B cell (primary cell): ENCODE results near the gene TEX54. TPM values are rescaled to one million over a fixed set of nuclear protein-coding genes. Genes with fewer than 3 reads are reported as not detected.

Experiments used
- ATAC-seq: fragments of 200-7000 bp; cut with Tn5 transposase; one replicate; pipeline ENCODE4 v1.10.0; 2021; ENCODE audit warnings: low read depth, mild to moderate bottlenecking, moderate number of reproducible peaks, moderate library complexity
- CTCF ChIA-PET: fragments of 350-600 bp; sonication (Branson Sonifier 250); formaldehyde crosslinking; loops from one replicate; lab custom pipeline; 2021; ENCODE audit warnings: antibody characterized with exemption, inconsistent platforms; lab: Charles Lee
- POLR2A ChIA-PET: fragments of 350-600 bp; sonication (Branson Sonifier 250); formaldehyde crosslinking; loops from one replicate; lab custom pipeline; 2021; ENCODE audit warnings: antibody characterized with exemption; lab: Charles Lee
- DNase-seq: peaks from one replicate; pipeline ENCODE4 v3.0.0; 2013
- H2AFZ ChIP-seq: 2 replicates; pipeline ENCODE4 v1.6.1; 2012; ENCODE audit warnings: mild to moderate bottlenecking, low read depth, low read length; ENCODE audit not compliant: insufficient read depth, poor library complexity, severe bottlenecking
- H3K27ac ChIP-seq, 2 donors: 1 replicate in 1 of 2; 2 replicates in 1 of 2; pipeline ENCODE4 v1.5.1; 2012 to 2013; ENCODE audit warnings: low read length in 2 of 2, mild to moderate bottlenecking in 2 of 2, moderate library complexity in 1 of 2
- H3K27me3 ChIP-seq, 4 experiments: fragments of 200-600 bp in 1 of 4; sonication (generic) in 1 of 4; replicated peaks in 1 of 4; 1 replicate in 2 of 4; 2 replicates in 2 of 4; pipeline versions ENCODE4 v1.6.1 to v1.7.0; 2013 to 2016; ENCODE audit warnings: low read length in 3 of 4, mild to moderate bottlenecking in 2 of 4, mixed read lengths in 1 of 4, moderate library complexity in 1 of 4; ENCODE audit not compliant: insufficient read depth in 4 of 4, control insufficient read depth in 3 of 4; ENCODE audit errors: control extremely low read depth in 1 of 4
- H3K36me3 ChIP-seq, 2 experiments: replicated peaks in 1 of 2; 1 replicate in 1 of 2; 2 replicates in 1 of 2; pipeline versions ENCODE4 v1.6.1 to v1.7.1; 2013; ENCODE audit warnings: low read length in 1 of 2; ENCODE audit not compliant: insufficient read depth in 2 of 2, control insufficient read depth in 1 of 2; ENCODE audit errors: control extremely low read depth in 1 of 2, extremely low read depth in 1 of 2
- H3K4me1 ChIP-seq, 2 donors: fragments of 200-600 bp in 1 of 2; sonication (generic) in 1 of 2; 1 replicate in 1 of 2; 2 replicates in 1 of 2; pipeline versions ENCODE4 v1.5.1 to v1.6.1; 2013 to 2017; ENCODE audit warnings: low read length in 2 of 2; ENCODE audit not compliant: control insufficient read depth in 2 of 2, insufficient read depth in 2 of 2
- H3K4me2 ChIP-seq: replicated peaks from 2 replicates; pipeline ENCODE3; 2012; ENCODE audit warnings: mild to moderate bottlenecking, low read depth, low read length; ENCODE audit not compliant: poor library complexity, severe bottlenecking
- H3K4me3 ChIP-seq, 5 experiments: fragments of 200-600 bp in 1 of 5; sonication (generic) in 1 of 5; 1 replicate in 3 of 5; 2 replicates in 2 of 5; pipeline versions ENCODE4 v1.5.1 to v1.7.0; 2011 to 2016; ENCODE audit warnings: low read length in 4 of 5, mild to moderate bottlenecking in 4 of 5, low read depth in 2 of 5, control low read depth in 1 of 5, moderate library complexity in 1 of 5; ENCODE audit not compliant: insufficient read depth in 1 of 5; ENCODE audit errors: control extremely low read depth in 1 of 5, extremely low read depth in 1 of 5
- H3K79me2 ChIP-seq: fragments of 200-600 bp; sonication (generic); one replicate; pipeline ENCODE4 v1.6.0; 2016; ENCODE audit warnings: low read length; ENCODE audit not compliant: control insufficient read depth, insufficient read depth
- H3K9ac ChIP-seq: fragments of 200-600 bp; sonication (generic); 2 replicates; pipeline ENCODE4 v1.6.1; 2017; ENCODE audit warnings: mild to moderate bottlenecking, low read length, moderate library complexity
- H3K9me3 ChIP-seq, 3 donors: one replicate each; pipeline versions ENCODE4 v1.6.1 to v1.7.1; 2013; ENCODE audit warnings: low read length in 2 of 3; ENCODE audit not compliant: control insufficient read depth in 2 of 3, insufficient read depth in 1 of 3; ENCODE audit errors: control extremely low read depth in 1 of 3
- H4K20me1 ChIP-seq: 2 replicates; pipeline ENCODE4 v1.6.0; 2012; ENCODE audit warnings: mild to moderate bottlenecking, low read length; ENCODE audit not compliant: insufficient read depth, control insufficient read depth, poor library complexity, severe bottlenecking
- H3K27ac Mint-ChIP-seq: one replicate; pipeline ENCODE4 v1.8.0; 2021; ENCODE audit warnings: mixed read lengths
- H3K27me3 Mint-ChIP-seq: one replicate; pipeline ENCODE4 v1.8.0; 2021; ENCODE audit warnings: mixed read lengths
- H3K4me1 Mint-ChIP-seq: one replicate; pipeline ENCODE4 v1.8.0; 2021; ENCODE audit warnings: mixed read lengths
- H3K4me3 Mint-ChIP-seq: one replicate; pipeline ENCODE4 v1.8.0; 2021; ENCODE audit warnings: mixed read lengths
- H3K9me3 Mint-ChIP-seq: one replicate; pipeline ENCODE4 v1.8.0; 2022; ENCODE audit warnings: mixed read lengths; ENCODE audit not compliant: insufficient read depth
- EZH2 ChIP-seq: IDR thresholded peaks from 2 replicates; pipeline ENCODE4 v1.6.1; 2012; ENCODE audit warnings: borderline replicate concordance, low read depth, mild to moderate bottlenecking, moderate library complexity, low read length; ENCODE audit not compliant: insufficient read depth, poor library complexity, severe bottlenecking
- WGBS: methylation state at CpG from one replicate; pipeline ENCODE4 v1.1.5; 2013; ENCODE audit warnings: missing lambda C conversion rate; ENCODE audit not compliant: insufficient coverage; 5-methylcytosine and 5-hydroxymethylcytosine counted together
- intact Hi-C: fragments of 100-400 bp; cut with micrococcal nuclease; formaldehyde crosslinking; loops from one replicate; pipeline ENCODE4 v1.10.0; 2022
- polyA plus RNA-seq: library from polyadenylated mRNA; depleted of rRNA; stranded (reverse); fragments of >200 nt; gene quantifications from 2 replicates; pipeline ENCODE4 v1.2.3, GENCODE V29; 2012
- total RNA-seq, 2 donors: library from RNA; stranded (reverse); fragments of 120-200 nt in 1 of 2; gene quantifications; 1 replicate in 1 of 2; 2 replicates in 1 of 2; pipeline versions ENCODE4 v1.2.3 to v1.2.4, GENCODE V29; 2013 to 2022
- TF ChIP-seq, protein P1 (sequence below): fragments of 200-600 bp; IDR thresholded peaks from one replicate; pipeline ENCODE4 v1.8.0; 2022; ENCODE audit warnings: antibody characterized with exemption, mild to moderate bottlenecking

Gene TEX54
- total and polyA plus RNA-seq, 2 donors (not counting 1 experiment from before 2014, with no cell fraction given) = 1.1 TPM; not detected in 1

DNA sequence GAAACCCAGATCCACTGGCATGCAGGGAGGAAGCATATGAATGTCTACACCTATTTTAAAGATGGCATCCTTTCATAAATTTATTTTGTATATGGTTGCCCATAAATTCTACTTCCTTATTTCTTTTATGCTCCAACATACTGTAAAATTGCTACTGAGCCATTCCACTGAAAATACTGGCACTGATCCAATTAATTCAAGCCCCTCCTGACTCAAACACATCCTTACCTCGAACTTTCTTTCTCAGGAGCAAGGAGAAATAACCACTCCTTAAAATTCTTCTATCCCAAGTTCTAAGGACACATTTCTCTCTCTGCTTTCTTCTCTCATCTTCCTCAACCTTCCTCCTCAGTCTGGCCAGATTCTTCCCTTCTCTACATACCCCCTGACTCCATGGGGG lies 21.9 kb downstream of the TEX54 start:
- H3K36me3 ChIP-seq = peaks cover 0 to 4% of the 10 kb centered on the region in 2 experiments
- 77% methylated on average over 1 of the region's 1 CpG for WGBS
- H3K4me1 ChIP-seq = peaks cover 0 to 9% of the 10 kb centered on the region in 2 donors
- ATAC-seq (no peak), DNase-seq (no peak)
- no peak overlapping the region for H2AFZ ChIP-seq
- no peaks in the 10 kb centered on the region for H3K79me2 ChIP-seq
- no peak overlapping the region for H3K9ac ChIP-seq
- H3K9me3 ChIP-seq = no peaks in the 10 kb centered on the region
- H3K4me2 ChIP-seq = no peak overlapping the region
- no peak overlapping the region for H3K27ac ChIP-seq
- H3K4me3 ChIP-seq = no peak overlapping the region
- TF ChIP-seq, protein P1, sequence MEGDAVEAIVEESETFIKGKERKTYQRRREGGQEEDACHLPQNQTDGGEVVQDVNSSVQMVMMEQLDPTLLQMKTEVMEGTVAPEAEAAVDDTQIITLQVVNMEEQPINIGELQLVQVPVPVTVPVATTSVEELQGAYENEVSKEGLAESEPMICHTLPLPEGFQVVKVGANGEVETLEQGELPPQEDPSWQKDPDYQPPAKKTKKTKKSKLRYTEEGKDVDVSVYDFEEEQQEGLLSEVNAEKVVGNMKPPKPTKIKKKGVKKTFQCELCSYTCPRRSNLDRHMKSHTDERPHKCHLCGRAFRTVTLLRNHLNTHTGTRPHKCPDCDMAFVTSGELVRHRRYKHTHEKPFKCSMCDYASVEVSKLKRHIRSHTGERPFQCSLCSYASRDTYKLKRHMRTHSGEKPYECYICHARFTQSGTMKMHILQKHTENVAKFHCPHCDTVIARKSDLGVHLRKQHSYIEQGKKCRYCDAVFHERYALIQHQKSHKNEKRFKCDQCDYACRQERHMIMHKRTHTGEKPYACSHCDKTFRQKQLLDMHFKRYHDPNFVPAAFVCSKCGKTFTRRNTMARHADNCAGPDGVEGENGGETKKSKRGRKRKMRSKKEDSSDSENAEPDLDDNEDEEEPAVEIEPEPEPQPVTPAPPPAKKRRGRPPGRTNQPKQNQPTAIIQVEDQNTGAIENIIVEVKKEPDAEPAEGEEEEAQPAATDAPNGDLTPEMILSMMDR = no peak
- TF ChIP-seq EZH2 = no peak
- H4K20me1 ChIP-seq = no peaks in the 10 kb centered on the region
- H3K4me1 Mint-ChIP-seq = peaks cover 8% of the 10 kb centered on the region
- no peak overlapping the region for H3K4me3 Mint-ChIP-seq
- H3K27me3 Mint-ChIP-seq = no peaks in the 10 kb centered on the region
- ChIA-PET CTCF (no interaction called here), POLR2A (interaction anchor here (0.7 to 0.8 kb wide), 2 partner anchors 31 to 32 kb away, joined by 3 to 5 read pairs; no protein-coding TSS in a partner anchor)
- H3K9me3 Mint-ChIP-seq = no peaks in the 10 kb centered on the region
- H3K27me3 ChIP-seq = no peaks in the 10 kb centered on the region
- intact Hi-C loops = no loop called here
- peak overlapping the region; percentile 60 for H3K27ac Mint-ChIP-seq

DNA sequence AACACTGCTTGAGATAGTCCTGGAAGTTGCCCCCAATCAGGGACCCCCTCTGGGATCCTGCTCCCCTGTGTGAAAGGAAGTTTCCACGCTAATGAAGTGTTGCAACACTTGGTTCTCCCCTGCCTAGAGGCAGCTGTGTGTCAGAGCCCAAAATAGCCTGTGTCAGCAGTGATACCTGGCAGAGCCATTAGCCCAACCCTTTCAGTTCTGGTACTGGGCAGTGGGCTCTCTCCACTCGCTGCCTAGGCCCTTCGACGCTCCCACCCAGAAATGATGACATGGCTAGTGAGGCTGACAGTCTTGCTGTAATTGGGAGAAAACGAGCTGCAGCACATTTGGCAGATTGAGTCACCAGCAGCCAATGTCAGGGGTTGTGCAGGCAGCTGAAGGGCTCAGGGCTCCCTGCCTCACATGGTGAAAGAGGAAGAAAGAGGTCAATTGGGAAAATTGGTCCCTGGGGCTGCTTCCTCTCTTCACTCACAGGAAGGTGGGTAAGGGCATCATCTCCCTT lies 26.0 kb downstream of the TEX54 start:
- Histone ChIP-seq H3K4me2 (no peak overlapping the region), H3K9ac (no peak overlapping the region), H2AFZ (peak overlapping the region; percentile 66), H4K20me1 (peaks cover 13% of the 10 kb centered on the region), H3K4me1 (peaks cover 11 to 25% of the 10 kb centered on the region in 2 donors), H3K79me2 (peaks cover 32% of the 10 kb centered on the region), H3K27ac (peak overlapping the region in 1 of 2 donors; percentile 60), H3K27me3 (no peaks in the 10 kb centered on the region), H3K4me3 (no peak overlapping the region), H3K9me3 (no peaks in the 10 kb centered on the region), H3K36me3 (peaks cover 1 to 18% of the 10 kb centered on the region in 2 experiments)
- Mint-ChIP-seq H3K27me3 (no peaks in the 10 kb centered on the region), H3K27ac (no peak overlapping the region), H3K9me3 (no peaks in the 10 kb centered on the region), H3K4me1 (peaks cover 32% of the 10 kb centered on the region), H3K4me3 (peak overlapping the region; percentile 100)
- ATAC-seq (no peak), DNase-seq (no peak)
- WGBS = 83% methylated on average over 5 of the region's 5 CpGs
- TF ChIP-seq, protein P1 = no peak
- TF ChIP-seq EZH2 = no peak
- ChIA-PET CTCF (interaction anchor here (1.9 kb wide), 1 partner anchor 20 kb away, joined by 10 read pairs; no protein-coding TSS in a partner anchor), POLR2A (interaction anchor here (1.0 to 3.4 kb wide), 6 partner anchors 10 to 34 kb away, joined by 3 to 27 read pairs (median 8); partner anchors contain the start of genes STX5, TEX54 and WDR74)
- intact Hi-C loops = no loop called here
